ENCODE results near the gene HIPK3. TPM values are rescaled to one million over a fixed set of nuclear protein-coding genes. Genes with fewer than 3 reads are reported as not detected.

HIPK3 gene
- total and polyA plus RNA-seq, 9 of the 15 experiments (the other 6 are each of a cell fraction or from before 2014, with no cell fraction given) = 2.3 to 19.6 (median 7.5) TPM

GRCh38 chr11:33388793-33389525, 131.8 kb downstream of the HIPK3 start:
- 0% methylated on average over 7 of the region's 7 CpGs for WGBS (ENCODE audit: insufficient coverage, low coverage, missing lambda C conversion rate)
- intact Hi-C loops (cut with micrococcal nuclease) = no loop called here
- CTCF ChIA-PET (ENCODE audit: low intra/inter-chr PET ratio) = no interaction called here
- H3K9me3 ChIP-seq (replicated peaks; ENCODE audit: control insufficient read depth, insufficient read depth, low read depth, low read length) = no peaks in the 10 kb centered on the region; the same call in 1 of the 2 replicates
- H3K9me1 ChIP-seq (ENCODE audit: control insufficient read depth, insufficient read depth, low read length) = no peaks in the 10 kb centered on the region
- no peak overlapping the region for H3K9ac ChIP-seq (ENCODE audit: insufficient read depth in 1 of 2, low read depth in 2 of 2, low read length in 2 of 2)
- POLR2A ChIA-PET = no interaction called here
- ATAC-seq = no peak
- no peak overlapping the region for H2AFZ ChIP-seq (ENCODE audit: low read depth, low read length)
- no peaks in the 10 kb centered on the region for H4K20me1 ChIP-seq (replicated peaks; ENCODE audit: control insufficient read depth, insufficient read depth, low read length)
- no peak overlapping the region for H3K4me3 ChIP-seq
- H3K4me1 ChIP-seq (replicated peaks in 1 of 2; ENCODE audit: control insufficient read depth in 2 of 2, insufficient read depth in 2 of 2, low read length in 2 of 2) = no peaks in the 10 kb centered on the region
- no peaks in the 10 kb centered on the region for H3K36me3 ChIP-seq (ENCODE audit: control insufficient read depth, insufficient read depth, low read length)
- in situ Hi-C loops (cut with MboI) = no loop called here
- H3K27ac ChIP-seq (ENCODE audit: extremely low read depth, low read depth, low read length) = no peak overlapping the region
- no peaks in the 10 kb centered on the region for H3K79me2 ChIP-seq (ENCODE audit: control insufficient read depth, insufficient read depth, low read length)
- peaks cover 14 to 27% of the 10 kb centered on the region in 2 experiments for H3K27me3 ChIP-seq (ENCODE audit: control insufficient read depth in 2 of 2, insufficient read depth in 2 of 2, low read length in 2 of 2)
- BruUV-seq (replicated peaks) = no TSS peak
- no peak for DNase-seq (ENCODE audit: extremely low read depth in 1 of 4, low spot score in 3 of 4)
- no peak for FAIRE-seq
- no peak overlapping the region for H3K4me2 ChIP-seq (ENCODE audit: insufficient read depth, low read length)
- TF ChIP-seq EP400 (IDR thresholded peaks at IDR 0.05) (no peak), CGGBP1 (CRISPR knock-in tag; IDR thresholded peaks at IDR 0.05) (no peak), FOXA3 (CRISPR knock-in tag; conservative IDR thresholded peaks at IDR 0.05 in 1 of 2, IDR thresholded peaks at IDR 0.05 in 1 of 2) (no peak), SIX5 (IDR thresholded peaks at IDR 0.05; ENCODE audit: borderline replicate concordance in 1 of 2, insufficient read depth in 1 of 2, low read depth in 1 of 2, low read length in 2 of 2) (no peak), U2AF1 (optimal IDR thresholded peaks at IDR 0.05; ENCODE audit: low read depth, low read length) (no peak), HMGXB4 (CRISPR knock-in tag; IDR thresholded peaks at IDR 0.05) (no peak), ETS2 (tag; IDR thresholded peaks at IDR 0.05; ENCODE audit: borderline replicate concordance, poor library complexity, severe bottlenecking) (no peak), IRF9 (tag; IDR thresholded peaks at IDR 0.05) (no peak), HSF4 (CRISPR knock-in tag; IDR thresholded peaks at IDR 0.05; ENCODE audit: borderline replicate concordance) (no peak), ETS1 (conservative IDR thresholded peaks at IDR 0.05; ENCODE audit: control insufficient read depth, low read depth, low read length) (no peak), NFE2L1 (tag; IDR thresholded peaks at IDR 0.05; ENCODE audit: borderline replicate concordance, low read depth) (no peak)
